ENCODE measurements around the gene SKI.

SKI gene

GRCh38 chr1:2210786-2211185, 17.3 kb upstream of the SKI start:
- DNase-seq: no peak

GRCh38 chr1:2212274-2212531, 15.9 kb upstream of the SKI start:
- no peak for DNase-seq

- DNase-seq: no peak
These were observed 15.3 kb upstream of the SKI start for GRCh38 chr1:2212532-2213491.

- DNase-seq: no peak
These were observed 14.3 kb upstream of the SKI start for GRCh38 chr1:2213576-2214505.

GRCh38 chr1:2214541-2215241, 13.4 kb upstream of the SKI start:
- DNase-seq: no peak

- no peak for DNase-seq
These were observed 12.8 kb upstream of the SKI start for GRCh38 chr1:2215329-2215728.

- DNase-seq: no peak
These were observed 12.0 kb upstream of the SKI start for GRCh38 chr1:2215909-2216766.

- DNase-seq: no peak
These were observed 11.4 kb upstream of the SKI start for GRCh38 chr1:2216767-2217058.

GRCh38 chr1:2221271-2221670, 6.8 kb upstream of the SKI start:
- no peak for DNase-seq

- no peak for DNase-seq
These were observed 3.9 kb upstream of the SKI start for GRCh38 chr1:2224170-2224584.

GRCh38 chr1:2224631-2225428, 3.3 kb upstream of the SKI start:
- DNase-seq: no peak

GRCh38 chr1:2226525-2227345, 1.4 kb upstream of the SKI start:
- DNase-seq: no peak

GRCh38 chr1:2227346-2228156, 568 bp upstream of the SKI start:
- peak; percentile 52 for DNase-seq

GRCh38 chr1:2228694-2229036, 546 bp downstream of the SKI start:
- DNase-seq: no peak

- DNase-seq: no peak
These were observed 1.1 kb downstream of the SKI start for GRCh38 chr1:2229037-2229864.

GRCh38 chr1:2229911-2230731, 2.0 kb downstream of the SKI start:
- DNase-seq: no peak

GRCh38 chr1:2230781-2231531, 2.8 kb downstream of the SKI start:
- no peak for DNase-seq
